ENCODE results near the gene CMSS1.

The CMSS1 gene

GRCh38 chr3:100183608-100184125 lies 366.0 kb downstream of the CMSS1 start:
- no peak for DNase-seq (ENCODE audit: low read depth in 3 of 3)

- no peak for DNase-seq (ENCODE audit: low read depth in 3 of 3)
Observed at GRCh38 chr3:100184948-100185570, 367.4 kb downstream of the CMSS1 start.

- no peak for DNase-seq (ENCODE audit: low read depth in 3 of 3)
Observed at GRCh38 chr3:100185847-100186246, 368.2 kb downstream of the CMSS1 start.

- no peak for DNase-seq (ENCODE audit: low read depth in 3 of 3)
Observed at GRCh38 chr3:100189444-100189964, 371.8 kb downstream of the CMSS1 start.

GRCh38 chr3:100195375-100195774 lies 377.7 kb downstream of the CMSS1 start:
- DNase-seq (ENCODE audit: low read depth in 3 of 3), result no peak

GRCh38 chr3:100197876-100198275 lies 380.2 kb downstream of the CMSS1 start:
- DNase-seq (ENCODE audit: low read depth in 3 of 3), result no peak

GRCh38 chr3:100198579-100199269 lies 381.1 kb downstream of the CMSS1 start:
- no peak for DNase-seq (ENCODE audit: low read depth in 3 of 3)

GRCh38 chr3:100205171-100205570 lies 387.5 kb downstream of the CMSS1 start:
- no peak for DNase-seq (ENCODE audit: low read depth in 3 of 3)

GRCh38 chr3:100206687-100207086 lies 389.0 kb downstream of the CMSS1 start:
- no peak for DNase-seq (ENCODE audit: low read depth in 3 of 3)

- no peak for DNase-seq (ENCODE audit: low read depth in 3 of 3)
Observed at GRCh38 chr3:100207886-100208285, 390.2 kb downstream of the CMSS1 start.

GRCh38 chr3:100209169-100209568 lies 391.5 kb downstream of the CMSS1 start:
- no peak for DNase-seq (ENCODE audit: low read depth in 3 of 3)

GRCh38 chr3:100209948-100210771 lies 392.5 kb downstream of the CMSS1 start:
- no peak for DNase-seq (ENCODE audit: low read depth in 3 of 3)

GRCh38 chr3:100210772-100211135 lies 393.1 kb downstream of the CMSS1 start:
- DNase-seq (ENCODE audit: low read depth in 3 of 3), result no peak

GRCh38 chr3:100213891-100214573 lies 396.4 kb downstream of the CMSS1 start:
- no peak for DNase-seq (ENCODE audit: low read depth in 3 of 3)

- no peak for DNase-seq (ENCODE audit: low read depth in 3 of 3)
Observed at GRCh38 chr3:100214574-100214964, 396.9 kb downstream of the CMSS1 start.

GRCh38 chr3:100216713-100217112 lies 399.1 kb downstream of the CMSS1 start:
- DNase-seq (ENCODE audit: low read depth in 3 of 3), result no peak

GRCh38 chr3:100221159-100221558 lies 403.5 kb downstream of the CMSS1 start:
- no peak for DNase-seq (ENCODE audit: low read depth in 3 of 3)

GRCh38 chr3:100225193-100225592 lies 407.5 kb downstream of the CMSS1 start:
- no peak for DNase-seq (ENCODE audit: low read depth in 3 of 3)

GRCh38 chr3:100225883-100226282 lies 408.2 kb downstream of the CMSS1 start:
- DNase-seq (ENCODE audit: low read depth in 3 of 3), result no peak

GRCh38 chr3:100226712-100227429 lies 409.2 kb downstream of the CMSS1 start:
- DNase-seq (ENCODE audit: low read depth in 3 of 3), result no peak

- DNase-seq (ENCODE audit: low read depth in 3 of 3), result no peak
Observed at GRCh38 chr3:100227511-100227921, 409.9 kb downstream of the CMSS1 start.

Measured in stimulated activated CD4-positive, alpha-beta T cell treated with anti-CD3 and anti-CD28 coated beads, TNF-alpha, amount 100 ng/mL, for 4 hours (primary cell).